ENCODE data around the gene KHDRBS1.
"Not testable (repeated sequence)": the region's sequence is repeated elsewhere in the genome, so short reads cannot be mapped to it uniquely, and the experiment has no call there.

The KHDRBS1 gene

DNA sequence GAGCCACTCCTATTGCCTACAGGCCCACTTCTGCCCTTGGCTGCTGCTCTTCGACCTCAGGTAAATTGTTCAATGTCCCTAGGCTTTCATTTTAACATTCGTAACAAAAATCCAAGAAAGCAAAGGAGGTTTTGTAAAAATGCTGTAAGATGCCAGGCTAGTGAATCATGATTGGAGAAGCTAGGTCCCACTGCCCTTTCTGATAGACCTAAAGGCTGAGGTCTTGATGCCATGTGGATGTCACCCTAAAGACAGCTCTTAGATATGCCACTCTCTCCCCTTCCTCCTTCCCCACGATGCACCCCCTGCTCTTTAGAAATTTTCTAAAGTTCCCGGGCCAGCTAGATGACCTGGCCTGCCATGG, 49.2 kb downstream of the KHDRBS1 start:
- in situ Hi-C loops (cut with HindIII; ENCODE audit: low sequenced_read_pairs): no loop called here

- in situ Hi-C loops (cut with HindIII; ENCODE audit: low sequenced_read_pairs): no loop called here
These were observed 49.6 kb downstream of the KHDRBS1 start for GRCh38 chr1:32063261-32063681.

GRCh38 chr1:32065613-32066488, 52.2 kb downstream of the KHDRBS1 start:
- in situ Hi-C loops (cut with HindIII; ENCODE audit: low sequenced_read_pairs): not testable (repeated sequence)

DNA sequence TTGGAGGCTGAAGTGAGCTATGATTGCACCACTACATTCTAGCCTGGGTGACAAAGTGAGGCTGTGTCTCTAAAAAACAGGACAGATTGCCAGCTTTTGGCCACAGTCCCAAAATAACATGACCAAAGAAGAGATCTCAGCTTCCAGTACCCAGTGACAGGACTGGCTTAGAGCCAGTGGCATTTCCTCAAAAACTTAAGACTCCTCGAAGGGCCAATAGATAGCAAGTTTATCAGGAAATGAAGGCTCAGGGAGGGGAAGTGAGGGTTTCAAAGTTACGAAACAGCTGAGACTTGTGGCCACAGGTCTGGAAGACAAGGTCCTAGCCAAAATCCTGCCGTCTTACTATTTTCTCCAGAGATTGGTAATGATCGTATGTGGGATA, 52.8 kb downstream of the KHDRBS1 start:
- in situ Hi-C loops (cut with HindIII; ENCODE audit: low sequenced_read_pairs): no loop called here

DNA sequence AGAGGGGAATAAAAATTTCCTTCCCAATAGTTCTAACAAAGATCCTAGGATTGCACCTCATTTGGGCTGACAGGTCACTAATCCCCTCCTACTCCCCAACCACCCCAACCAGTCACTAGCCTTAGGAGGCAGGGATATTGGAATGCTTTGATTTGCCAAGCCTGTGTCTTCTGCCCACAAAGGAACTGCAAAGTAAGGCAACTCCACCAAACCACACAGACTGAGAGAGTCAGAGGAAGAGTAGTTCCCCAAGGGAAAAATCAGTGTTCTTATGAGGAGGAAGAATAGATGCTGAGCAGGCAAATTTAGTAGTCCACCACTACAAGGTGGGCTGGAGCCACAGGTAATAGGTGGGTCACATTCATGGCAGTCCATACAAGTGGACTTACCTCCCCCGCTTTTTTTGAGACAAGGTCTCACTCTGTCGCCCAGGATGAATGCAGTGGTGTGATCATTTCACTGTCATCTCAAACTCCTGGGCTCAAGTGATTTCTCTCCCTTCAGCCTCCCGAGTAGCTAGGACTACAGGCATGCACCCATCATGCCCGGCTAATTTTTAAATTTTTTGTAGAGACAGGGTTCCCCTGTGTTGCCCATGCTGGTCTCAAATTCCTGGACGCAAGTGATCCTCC, 55.4 kb downstream of the KHDRBS1 start:
- in situ Hi-C loops (cut with HindIII; ENCODE audit: low sequenced_read_pairs): no loop called here

DNA sequence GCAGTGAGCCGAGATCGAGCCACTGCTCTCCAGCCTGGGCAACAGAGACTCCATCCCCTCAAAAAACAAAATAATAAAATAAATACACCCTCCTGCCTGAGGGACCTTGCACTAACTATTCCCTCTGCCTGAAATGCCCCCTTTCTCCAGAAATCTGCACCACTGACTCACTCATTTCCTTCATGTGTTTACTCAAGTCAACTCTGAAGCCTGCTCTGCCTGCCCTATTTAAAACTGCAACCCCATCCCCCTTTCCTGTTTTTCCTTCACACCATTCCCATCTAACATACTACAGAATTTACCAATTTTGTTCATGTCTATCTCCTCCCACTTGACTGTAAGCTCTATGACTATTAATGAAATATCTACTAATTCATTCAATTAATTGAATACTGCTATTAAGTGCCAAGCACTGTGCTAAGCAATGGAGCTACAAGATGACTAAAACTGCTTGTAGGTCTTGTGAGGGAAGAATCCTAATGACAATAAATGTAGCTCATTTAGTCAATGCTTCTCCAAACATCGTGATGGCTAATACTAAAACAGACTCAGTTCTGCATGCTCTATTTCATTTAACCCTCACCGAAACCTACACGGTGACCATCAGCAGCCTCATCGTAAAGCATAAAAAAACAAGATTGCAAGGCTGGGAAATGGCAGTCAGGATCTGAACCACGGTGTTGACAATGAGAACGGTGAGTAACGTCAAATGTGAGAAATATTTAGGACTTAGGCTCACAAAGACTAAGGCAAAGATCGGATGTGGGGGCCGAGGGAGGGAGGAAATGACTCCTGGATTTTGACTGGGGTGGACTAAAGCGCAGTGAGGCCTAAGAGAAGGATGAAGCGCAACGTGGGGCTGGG, 58.3 kb downstream of the KHDRBS1 start:
- in situ Hi-C loops (cut with HindIII; ENCODE audit: low sequenced_read_pairs): no loop called here

DNA sequence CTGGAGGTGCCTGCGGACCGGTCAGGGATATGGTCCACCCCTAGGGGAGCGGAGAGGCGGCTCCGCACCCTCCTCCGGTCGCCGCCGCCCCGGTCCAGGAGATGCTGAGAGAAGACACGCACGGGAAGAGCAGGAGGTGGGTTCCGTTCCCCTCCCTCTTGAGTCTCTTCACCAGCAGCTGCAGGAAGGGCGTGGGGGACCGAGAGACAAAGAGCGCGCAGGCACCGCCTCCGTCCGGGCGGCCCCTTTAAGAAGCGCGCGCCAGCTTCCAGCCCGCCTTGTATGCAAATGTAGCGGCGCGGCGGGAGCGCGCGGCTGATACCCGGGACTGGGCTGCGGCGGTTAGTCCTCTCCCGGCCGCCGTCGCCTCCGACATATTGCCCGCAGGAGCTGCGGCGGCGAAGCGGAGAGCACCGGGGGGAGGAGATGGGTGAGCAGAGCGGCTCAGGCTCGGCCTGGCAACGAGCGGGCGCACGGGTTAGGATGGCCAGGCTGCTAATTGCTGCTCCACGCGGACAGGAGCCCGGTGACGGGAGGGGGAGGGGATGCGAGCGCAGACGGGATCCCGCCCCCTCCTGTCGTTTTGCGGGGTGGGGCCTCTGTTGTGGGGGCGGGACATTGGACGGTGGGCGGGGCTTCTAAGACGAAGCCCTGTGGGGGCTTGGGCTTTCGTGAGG, 59.1 kb downstream of the KHDRBS1 start, which contains the start of gene TMEM39B:
Gene TMEM39B (plus strand): TSS at position 318 of the 677 bp plus-strand sequence. CDS start 109 bp downstream, at position 427.
- in situ Hi-C loops (cut with HindIII; ENCODE audit: low sequenced_read_pairs): no loop called here

DNA sequence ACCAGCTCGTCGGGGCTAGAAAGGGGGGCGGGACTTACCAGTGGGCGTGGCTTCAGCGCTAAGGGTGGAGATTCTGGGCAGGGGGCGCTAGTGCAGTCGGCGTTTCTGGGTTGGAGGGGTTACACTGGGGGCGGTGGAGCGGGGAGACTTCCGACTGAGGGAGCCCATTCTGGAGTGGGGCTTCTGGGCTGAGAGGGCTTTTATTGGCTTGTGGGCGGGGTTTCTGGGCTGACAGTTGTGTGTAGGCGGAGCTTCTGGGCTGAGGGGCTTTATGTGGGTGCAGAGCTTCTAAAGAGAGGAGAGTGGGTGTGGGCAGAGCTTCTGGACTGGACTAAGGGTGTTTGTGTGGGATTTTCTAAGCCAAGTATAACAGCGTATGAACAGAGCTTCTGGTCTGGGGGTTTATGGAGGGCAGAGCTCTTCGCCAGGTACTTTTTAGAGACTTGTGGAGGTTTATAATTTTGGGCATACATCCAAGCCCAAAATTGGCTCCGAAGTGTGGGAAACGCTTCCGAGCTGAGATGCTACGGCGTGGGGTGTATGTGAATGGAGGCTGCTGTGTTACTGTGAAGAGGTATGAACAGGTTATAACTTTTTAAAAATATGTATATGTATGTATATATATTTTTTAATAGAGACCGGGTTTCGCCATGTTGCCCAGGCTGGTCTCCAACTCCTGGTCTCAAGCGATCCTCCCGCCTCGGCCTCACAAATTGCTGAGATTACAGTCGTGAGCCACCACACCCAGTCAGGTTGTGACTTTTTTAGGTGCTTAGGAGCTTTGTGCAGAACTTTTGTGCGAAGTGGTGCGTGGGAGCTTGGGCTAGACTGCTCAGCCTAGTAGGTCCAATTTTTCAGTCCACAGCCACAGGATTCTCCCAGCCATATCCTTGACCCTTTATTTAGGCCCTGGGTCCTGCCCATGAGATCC, 59.9 kb downstream of the KHDRBS1 start:
- in situ Hi-C loops (cut with HindIII; ENCODE audit: low sequenced_read_pairs): no loop called here

DNA sequence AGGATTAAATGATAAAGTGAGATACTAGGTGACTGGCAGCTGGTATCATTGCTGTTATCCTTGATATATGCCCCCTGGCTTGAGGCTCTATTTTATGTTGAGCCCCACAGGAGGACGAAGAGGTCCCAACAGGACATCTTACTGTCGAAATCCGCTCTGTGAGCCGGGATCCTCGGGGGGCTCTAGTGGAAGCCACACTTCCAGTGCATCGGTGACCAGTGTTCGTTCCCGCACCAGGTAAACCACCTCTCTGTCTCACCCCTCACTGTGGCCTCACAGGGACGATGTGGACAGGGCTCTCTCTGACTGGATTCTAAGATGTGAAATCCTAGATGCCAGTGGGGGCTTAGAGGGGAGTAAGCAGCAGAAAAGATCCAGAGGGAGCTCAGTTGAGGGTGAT, 61.2 kb downstream of the KHDRBS1 start:
- in situ Hi-C loops (cut with HindIII; ENCODE audit: low sequenced_read_pairs): no loop called here

- in situ Hi-C loops (cut with HindIII; ENCODE audit: low sequenced_read_pairs): no loop called here
These were observed 63.8 kb downstream of the KHDRBS1 start for GRCh38 chr1:32077451-32077850.

DNA sequence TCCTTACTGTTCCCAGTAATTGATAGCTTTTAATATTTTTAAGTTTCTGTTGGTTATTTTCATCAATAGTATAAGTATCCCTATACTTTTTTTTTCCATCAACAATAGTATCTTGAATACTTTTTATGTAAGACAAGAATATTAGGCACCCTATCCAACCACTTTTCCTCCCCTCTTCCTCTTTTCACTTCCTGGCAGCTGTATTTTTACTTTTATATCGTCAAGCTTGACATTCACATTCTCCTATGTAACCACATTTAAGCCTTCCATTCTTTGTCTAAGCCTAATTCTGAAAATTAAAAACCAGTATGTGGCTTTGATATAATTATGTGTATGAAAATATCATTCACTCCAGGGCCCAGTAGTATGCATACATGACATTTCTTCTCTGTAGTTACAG, 68.4 kb downstream of the KHDRBS1 start:
- in situ Hi-C loops (cut with HindIII; ENCODE audit: low sequenced_read_pairs): no loop called here

- in situ Hi-C loops (cut with HindIII; ENCODE audit: low sequenced_read_pairs): not testable (repeated sequence)
These were observed 72.7 kb downstream of the KHDRBS1 start for GRCh38 chr1:32086381-32086780.

DNA sequence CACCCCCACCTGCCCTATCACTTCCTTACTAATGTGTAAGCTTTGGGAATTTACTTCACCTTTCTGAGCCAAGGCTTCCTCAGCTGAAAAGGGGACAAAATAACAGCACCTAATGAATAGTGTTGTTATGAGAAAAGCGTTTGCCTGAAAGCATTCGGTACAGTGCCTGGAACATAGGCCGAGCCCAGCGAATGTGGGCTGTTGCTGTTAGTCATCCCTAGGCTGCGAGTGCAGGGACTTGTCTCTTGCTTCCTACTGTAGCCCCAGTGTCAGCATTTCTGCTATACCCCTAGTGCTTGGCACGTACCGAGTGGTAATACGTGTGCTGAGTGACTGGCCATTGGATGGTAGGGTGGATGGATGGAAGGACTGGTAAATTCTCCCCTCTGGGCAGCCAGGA, 77.5 kb downstream of the KHDRBS1 start:
- in situ Hi-C loops (cut with HindIII; ENCODE audit: low sequenced_read_pairs): no loop called here

- in situ Hi-C loops (cut with HindIII; ENCODE audit: low sequenced_read_pairs): no loop called here
These were observed 77.9 kb downstream of the KHDRBS1 start for GRCh38 chr1:32091591-32091990.

Measured in DLD1 (cell line).